ENCODE data around the gene RAB11FIP2. TPM values are rescaled to one million over a fixed set of nuclear protein-coding genes. Genes with fewer than 3 reads are reported as not detected.
"Not testable (repeated sequence)": the region's sequence is repeated elsewhere in the genome, so short reads cannot be mapped to it uniquely, and the experiment has no call there.

The RAB11FIP2 gene
- total RNA-seq, 1 experiment from 2014 or later: 4.4 TPM

- ChIA-PET POLR2A (ENCODE audit: unreplicated experiment) (no interaction called here), CTCF (no interaction called here)
These were observed 26.1 kb upstream of the RAB11FIP2 start for GRCh38 chr10:118072840-118073239.

GRCh38 chr10:118067389-118067788 lies 20.6 kb upstream of the RAB11FIP2 start:
- H3K4me2 ChIP-seq (ENCODE audit: low read length); H3K27ac ChIP-seq (ENCODE audit: low read length); H3K9ac ChIP-seq (ENCODE audit: low read length); H3F3A ChIP-seq (ENCODE audit: low read length, unreplicated experiment); H3K9me3 ChIP-seq (ENCODE audit: low read length); H3K27me3 ChIP-seq (ENCODE audit: low read length); POLR2A ChIA-PET (ENCODE audit: unreplicated experiment); H3K4me3 ChIP-seq (ENCODE audit: low read length); H3K36me3 ChIP-seq (ENCODE audit: low read depth, low read length); CTCF ChIA-PET; H2AFZ ChIP-seq (ENCODE audit: low read length); DNase-seq; H3K9me2 ChIP-seq (replicated peaks; ENCODE audit: low read length); H3K4me1 ChIP-seq (ENCODE audit: insufficient read depth, low read length); H4K20me1 ChIP-seq (ENCODE audit: low read length); intact Hi-C loops (cut with micrococcal nuclease); ATAC-seq; H3K79me2 ChIP-seq (ENCODE audit: low read length); BruUV-seq (replicated peaks): not testable (repeated sequence)

More at GRCh38 chr10:118072840-118073239, 26.1 kb upstream of the RAB11FIP2 start:
- H3K4me3 ChIP-seq (ENCODE audit: low read length): no peak overlapping the region
- no TSS peak for BruUV-seq (replicated peaks)
- H3K27ac ChIP-seq (ENCODE audit: low read length): no peak overlapping the region
- no peak for TF ChIP-seq EZH2 (IDR thresholded peaks at IDR 0.05; ENCODE audit: low read length, unreplicated experiment)
- no peak for TF ChIP-seq CTCF (conservative IDR thresholded peaks at IDR 0.05; ENCODE audit: low read depth, low read length)
- TF ChIP-seq EZH2phosphoT487 (IDR thresholded peaks at IDR 0.05; ENCODE audit: borderline replicate concordance, low read length): no peak
- no peaks in the 10 kb centered on the region for H3K9me2 ChIP-seq (replicated peaks; ENCODE audit: low read length)
- H2AFZ ChIP-seq (ENCODE audit: low read length): no peak overlapping the region
- H3F3A ChIP-seq (ENCODE audit: low read length, unreplicated experiment): no peaks in the 10 kb centered on the region
- H3K79me2 ChIP-seq (ENCODE audit: low read length): no peaks in the 10 kb centered on the region
- no peaks in the 10 kb centered on the region for H3K9me3 ChIP-seq (ENCODE audit: low read length)
- no peaks in the 10 kb centered on the region for H3K36me3 ChIP-seq (ENCODE audit: low read depth, low read length)
- no peaks in the 10 kb centered on the region for H4K20me1 ChIP-seq (ENCODE audit: low read length)
- no peak overlapping the region for H3K9ac ChIP-seq (ENCODE audit: low read length)
- ATAC-seq: no peak
- H3K27me3 ChIP-seq (ENCODE audit: low read length): no peaks in the 10 kb centered on the region
- no peak for DNase-seq
- no peaks in the 10 kb centered on the region for H3K4me1 ChIP-seq (ENCODE audit: insufficient read depth, low read length)
- H3K4me2 ChIP-seq (ENCODE audit: low read length): no peak overlapping the region
- intact Hi-C loops (cut with micrococcal nuclease): no loop called here

- no TSS peak for BruUV-seq (replicated peaks)
- no peak overlapping the region for H3K4me3 ChIP-seq (ENCODE audit: low read length)
- H3K27me3 ChIP-seq (ENCODE audit: low read length): no peaks in the 10 kb centered on the region
- H3K4me1 ChIP-seq (ENCODE audit: insufficient read depth, low read length): no peaks in the 10 kb centered on the region
- H3K9me3 ChIP-seq (ENCODE audit: low read length): no peaks in the 10 kb centered on the region
- H3K9me2 ChIP-seq (replicated peaks; ENCODE audit: low read length): no peaks in the 10 kb centered on the region
- H4K20me1 ChIP-seq (ENCODE audit: low read length): no peaks in the 10 kb centered on the region
- H3K36me3 ChIP-seq (ENCODE audit: low read depth, low read length): no peaks in the 10 kb centered on the region
- ATAC-seq (no peak), DNase-seq (no peak)
- TF ChIP-seq EZH2 (IDR thresholded peaks at IDR 0.05; ENCODE audit: low read length, unreplicated experiment) (no peak), EZH2phosphoT487 (IDR thresholded peaks at IDR 0.05; ENCODE audit: borderline replicate concordance, low read length) (no peak), CTCF (conservative IDR thresholded peaks at IDR 0.05; ENCODE audit: low read depth, low read length) (no peak)
- H3K4me2 ChIP-seq (ENCODE audit: low read length): no peak overlapping the region
- no peak overlapping the region for H2AFZ ChIP-seq (ENCODE audit: low read length)
- no peaks in the 10 kb centered on the region for H3K79me2 ChIP-seq (ENCODE audit: low read length)
- POLR2A ChIA-PET (ENCODE audit: unreplicated experiment): no interaction called here
- H3K27ac ChIP-seq (ENCODE audit: low read length): no peak overlapping the region
- intact Hi-C loops (cut with micrococcal nuclease): no loop called here
- CTCF ChIA-PET: no interaction called here
- no peaks in the 10 kb centered on the region for H3F3A ChIP-seq (ENCODE audit: low read length, unreplicated experiment)
- H3K9ac ChIP-seq (ENCODE audit: low read length): no peak overlapping the region
These were observed 16.1 kb upstream of the RAB11FIP2 start for GRCh38 chr10:118062798-118063238.
